GM21526 (cell line): ENCODE measurements around the gene CCDC141.
"Not testable (repeated sequence)": the region's sequence is repeated elsewhere in the genome, so short reads cannot be mapped to it uniquely, and the experiment has no call there.

Experiments used
- ATAC-seq: cut with Tn5 transposase; IDR thresholded peaks from one replicate; pipeline ENCODE4 v1.9.1; 2021; ENCODE audit warnings: moderate library complexity; ENCODE audit not compliant: unreplicated experiment, low FRiP score

CCDC141 gene, protein sequence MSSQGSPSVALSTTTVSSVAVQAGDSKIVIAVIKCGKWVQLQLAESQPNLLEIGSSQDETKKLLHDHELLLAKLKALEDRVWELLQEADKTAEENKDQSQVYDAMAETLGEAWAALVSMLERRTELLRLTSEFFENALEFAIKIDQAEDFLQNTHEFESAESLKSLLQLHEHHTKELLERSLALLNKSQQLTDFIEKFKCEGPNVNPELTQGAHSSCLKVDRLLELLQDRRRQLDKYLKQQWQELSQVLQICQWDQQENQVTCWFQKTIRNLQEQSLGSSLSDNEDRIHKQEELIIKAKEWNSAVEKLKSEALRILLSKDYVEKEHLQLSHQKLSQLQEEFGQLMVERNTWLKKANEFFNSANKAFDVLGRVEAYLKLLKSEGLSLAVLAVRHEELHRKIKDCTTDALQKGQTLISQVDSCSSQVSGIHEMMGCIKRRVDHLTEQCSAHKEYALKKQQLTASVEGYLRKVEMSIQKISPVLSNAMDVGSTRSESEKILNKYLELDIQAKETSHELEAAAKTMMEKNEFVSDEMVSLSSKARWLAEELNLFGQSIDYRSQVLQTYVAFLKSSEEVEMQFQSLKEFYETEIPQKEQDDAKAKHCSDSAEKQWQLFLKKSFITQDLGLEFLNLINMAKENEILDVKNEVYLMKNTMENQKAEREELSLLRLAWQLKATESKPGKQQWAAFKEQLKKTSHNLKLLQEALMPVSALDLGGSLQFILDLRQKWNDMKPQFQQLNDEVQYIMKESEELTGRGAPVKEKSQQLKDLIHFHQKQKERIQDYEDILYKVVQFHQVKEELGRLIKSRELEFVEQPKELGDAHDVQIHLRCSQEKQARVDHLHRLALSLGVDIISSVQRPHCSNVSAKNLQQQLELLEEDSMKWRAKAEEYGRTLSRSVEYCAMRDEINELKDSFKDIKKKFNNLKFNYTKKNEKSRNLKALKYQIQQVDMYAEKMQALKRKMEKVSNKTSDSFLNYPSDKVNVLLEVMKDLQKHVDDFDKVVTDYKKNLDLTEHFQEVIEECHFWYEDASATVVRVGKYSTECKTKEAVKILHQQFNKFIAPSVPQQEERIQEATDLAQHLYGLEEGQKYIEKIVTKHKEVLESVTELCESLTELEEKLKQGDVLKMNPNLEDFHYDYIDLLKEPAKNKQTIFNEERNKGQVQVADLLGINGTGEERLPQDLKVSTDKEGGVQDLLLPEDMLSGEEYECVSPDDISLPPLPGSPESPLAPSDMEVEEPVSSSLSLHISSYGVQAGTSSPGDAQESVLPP (N-terminal part only)

DNA sequence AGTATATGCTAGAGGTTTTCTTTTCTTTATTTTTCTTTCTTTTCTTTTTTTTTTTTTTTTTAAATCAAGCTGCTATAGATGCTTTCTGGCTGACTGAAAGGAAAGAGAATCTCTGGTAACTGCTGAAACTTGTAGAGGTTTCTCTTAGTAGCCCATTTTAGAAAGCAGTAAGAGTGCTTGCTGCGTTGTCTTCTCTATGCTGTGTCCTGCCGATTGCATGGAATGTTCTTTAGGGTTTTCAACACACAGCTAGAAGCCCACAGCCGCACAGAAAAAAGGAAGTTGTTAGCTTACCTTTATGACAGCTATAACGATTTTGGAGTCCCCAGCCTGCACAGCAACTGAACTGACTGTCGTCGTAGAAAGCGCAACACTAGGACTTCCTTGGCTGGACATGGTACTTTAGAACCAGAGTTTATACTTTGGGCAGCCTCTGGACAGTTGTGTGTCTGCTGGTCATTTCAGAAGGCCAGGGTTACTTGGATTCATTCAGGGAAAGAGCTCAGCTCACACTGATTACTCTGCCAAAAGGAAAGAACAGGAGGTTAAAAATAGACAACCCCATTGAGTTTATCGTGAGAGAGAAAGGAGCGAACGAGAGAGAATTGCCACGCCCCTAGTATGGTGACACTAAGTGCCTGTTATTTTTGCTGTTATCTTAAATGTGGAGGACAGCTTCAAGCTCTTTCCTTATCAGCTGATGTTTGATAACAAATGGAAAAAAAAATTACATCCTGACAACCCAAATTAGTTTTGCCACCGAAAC is at the start of gene CCDC141:
CCDC141 (minus strand) TSS at position 592 of the 766 bp plus-strand sequence; CDS start at position 396, 196 bp downstream.
- peak; percentile 79 for ATAC-seq

DNA sequence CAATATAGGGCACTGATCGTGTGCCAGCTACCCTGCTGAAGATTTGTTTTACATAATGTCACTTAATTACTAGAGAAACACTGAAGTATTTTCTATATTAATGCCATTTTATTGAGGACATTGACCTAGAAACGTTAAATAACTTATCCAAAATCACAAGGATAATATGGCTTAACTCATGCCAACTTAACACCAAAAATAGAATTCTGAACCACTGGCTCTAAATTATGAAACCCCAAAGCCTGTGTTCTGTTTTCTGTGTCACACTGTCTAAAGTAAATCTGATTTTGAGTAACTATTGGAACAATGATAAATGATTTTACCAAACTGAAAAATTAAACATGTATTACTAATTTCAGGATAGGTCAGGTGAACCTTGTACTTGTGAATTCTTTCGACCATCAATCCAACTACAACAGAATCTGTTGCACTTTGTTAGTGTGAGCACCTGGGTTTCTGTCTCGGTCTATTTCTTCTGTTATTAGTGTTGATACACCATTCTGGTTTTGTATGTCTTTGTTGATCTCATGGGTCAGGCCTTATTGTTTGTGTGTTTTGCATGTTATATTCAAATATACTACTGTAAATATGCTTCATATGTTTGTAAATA is 48.2 kb upstream of the CCDC141 start:
- peak; percentile 37 for ATAC-seq

DNA sequence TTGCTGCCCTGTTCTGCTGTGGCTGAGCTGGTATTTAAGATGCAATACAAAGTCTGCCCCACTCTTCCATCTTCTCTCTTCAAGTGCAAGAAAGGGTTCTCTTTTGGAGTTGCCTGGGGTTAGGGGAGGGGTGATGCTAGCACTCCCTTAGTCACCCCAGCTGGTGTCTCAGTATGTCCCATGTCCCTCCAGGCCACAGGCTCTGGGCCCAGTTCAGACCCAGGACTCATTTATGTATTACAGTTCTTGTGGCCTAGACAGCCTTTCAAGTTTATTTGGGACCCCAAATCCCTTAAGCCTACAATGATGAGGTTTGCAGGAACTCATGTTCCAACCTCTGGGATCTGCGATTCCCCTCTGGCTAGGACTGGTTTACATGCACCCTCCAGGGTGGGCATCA is 47.2 kb upstream of the CCDC141 start:
- ATAC-seq, result no peak

DNA sequence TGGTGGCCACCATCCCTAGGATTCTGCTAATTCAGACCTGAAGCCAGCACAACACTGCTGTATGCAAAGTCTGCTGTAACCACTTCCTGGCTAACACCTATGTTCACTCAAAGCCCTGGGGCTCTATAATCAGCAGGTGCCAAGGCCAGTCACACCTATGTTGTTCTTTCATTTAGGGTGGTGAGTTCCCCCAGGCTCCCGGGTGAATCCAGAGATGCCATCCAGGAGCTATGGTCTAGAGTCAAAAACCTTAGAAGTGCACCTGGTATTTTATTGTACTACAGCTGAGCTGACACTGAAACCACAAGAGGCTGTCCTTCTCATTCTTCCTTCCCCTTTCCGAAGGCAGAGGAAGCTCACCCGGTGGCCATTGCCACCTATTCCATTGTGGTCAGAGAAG is 46.2 kb upstream of the CCDC141 start:
- ATAC-seq, result peak; percentile 98

DNA sequence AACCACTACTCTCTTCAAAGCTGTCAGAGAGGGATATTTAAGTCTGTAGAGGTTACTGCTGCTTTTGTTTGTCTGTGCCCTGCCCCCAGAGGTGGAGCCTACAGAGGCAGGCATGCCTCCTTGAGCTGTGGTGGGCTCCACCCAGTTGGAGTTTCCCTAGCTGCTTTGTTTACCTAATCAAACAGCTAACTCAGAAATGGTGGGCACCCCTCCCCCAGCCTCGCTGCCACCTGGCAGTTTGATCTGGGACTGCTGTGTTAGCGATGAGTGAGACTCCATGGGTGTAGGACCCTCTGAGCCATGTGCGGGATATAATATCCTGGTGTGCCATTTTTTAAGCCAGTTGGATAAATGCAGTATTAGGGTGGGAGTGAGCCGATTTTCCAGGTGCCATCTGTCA is 43.0 kb upstream of the CCDC141 start:
- ATAC-seq, result not testable (repeated sequence)

DNA sequence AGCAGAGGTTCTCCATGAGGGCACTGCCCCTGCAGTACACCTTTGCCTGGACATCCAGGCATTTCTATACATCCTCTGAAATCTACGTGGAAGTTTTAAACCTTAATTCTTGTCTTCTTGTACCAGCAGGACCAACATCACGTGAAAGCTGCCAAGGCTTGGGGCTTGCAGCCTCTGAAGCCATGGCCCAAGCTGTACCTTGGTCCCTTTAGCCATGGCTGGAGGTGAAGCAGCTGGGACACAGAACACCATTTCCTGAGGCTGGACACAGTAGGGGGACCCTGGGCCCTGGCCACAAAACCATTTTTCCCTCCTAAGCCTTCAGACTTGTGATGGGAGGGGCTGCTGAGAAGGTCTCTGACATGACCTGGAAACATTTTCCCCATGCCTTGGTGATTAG is 32.8 kb upstream of the CCDC141 start:
- no peak for ATAC-seq

DNA sequence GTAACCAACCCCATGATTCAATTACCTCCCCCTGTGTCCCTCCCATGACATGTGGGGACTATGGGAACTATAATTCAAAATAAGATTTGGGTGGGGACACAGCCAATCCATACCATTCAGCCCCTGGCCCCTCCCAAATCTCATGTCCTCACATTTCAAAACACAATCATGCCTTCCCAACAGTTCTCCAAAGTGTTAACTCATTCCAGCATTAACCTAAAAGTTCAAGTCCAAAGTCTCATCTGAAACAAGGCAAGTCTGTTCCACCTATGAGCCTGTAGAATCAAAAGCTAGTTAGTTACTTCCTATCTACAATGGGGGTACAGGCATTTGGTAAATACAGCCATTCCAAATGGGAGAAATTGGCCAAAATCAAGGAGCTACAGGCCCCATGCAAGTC is 32.0 kb upstream of the CCDC141 start:
- ATAC-seq, result no peak

DNA sequence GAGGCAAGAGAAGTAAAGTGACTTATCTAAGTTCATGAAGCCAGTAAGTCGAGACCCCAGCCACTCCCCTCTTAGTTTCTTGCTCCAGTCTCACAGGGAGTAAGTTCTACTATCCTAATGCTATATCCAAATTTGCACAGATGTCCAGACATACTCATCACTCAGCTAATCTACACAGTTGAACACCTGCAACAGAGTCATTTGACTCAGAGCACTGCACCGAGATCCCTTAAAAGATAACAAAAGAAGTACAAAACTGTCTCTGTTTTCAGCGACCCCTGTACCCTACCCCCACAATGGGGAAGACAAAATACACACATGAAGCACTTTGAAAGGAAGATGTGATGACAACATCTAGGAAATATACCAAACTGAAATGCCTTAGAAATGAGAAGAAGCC is 22.6 kb upstream of the CCDC141 start:
- ATAC-seq, result no peak

DNA sequence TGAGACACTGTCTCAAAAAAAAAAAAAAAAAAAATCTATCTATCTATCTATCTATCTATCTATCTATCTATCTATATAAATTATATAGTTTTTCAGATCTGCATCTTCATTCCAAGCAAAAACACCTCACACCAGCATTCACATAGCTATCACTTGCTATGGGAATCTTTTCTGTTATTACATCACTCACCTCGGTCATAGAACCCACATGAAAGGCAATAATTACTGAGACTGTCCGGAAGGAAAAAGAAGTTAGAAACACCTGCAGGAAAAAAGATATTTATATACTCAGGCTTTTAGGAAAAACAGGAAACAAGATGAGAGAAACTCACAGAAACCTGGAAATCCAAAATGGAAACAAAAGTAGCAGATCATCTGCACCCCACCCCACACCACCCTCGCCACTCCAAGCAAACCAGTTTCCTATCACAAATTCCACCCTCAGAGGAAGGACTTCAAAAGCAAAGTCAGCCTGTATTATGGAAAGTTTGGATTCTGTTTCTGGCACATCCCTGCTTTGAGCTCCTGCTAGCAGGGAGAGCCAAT is 21.9 kb upstream of the CCDC141 start:
- no peak for ATAC-seq

DNA sequence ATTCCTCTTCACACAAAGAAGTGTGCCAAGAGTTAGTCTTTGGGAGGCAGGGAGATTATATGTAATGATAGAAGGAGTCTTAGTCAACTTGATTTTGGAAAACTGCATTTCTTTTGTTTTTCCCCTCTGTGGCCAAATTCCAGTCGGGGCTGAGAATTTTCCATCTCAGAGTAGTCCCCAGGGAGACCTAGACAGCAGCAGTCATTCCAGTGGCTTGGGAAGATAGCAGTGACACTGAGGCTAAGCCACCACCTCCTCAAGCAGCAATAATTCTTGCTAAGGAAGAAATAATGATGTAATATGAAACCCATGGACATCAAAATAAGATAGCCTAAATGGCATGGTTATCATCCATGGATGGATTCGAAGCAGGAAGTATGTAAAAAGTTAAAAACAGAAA is 21.0 kb upstream of the CCDC141 start:
- no peak for ATAC-seq

DNA sequence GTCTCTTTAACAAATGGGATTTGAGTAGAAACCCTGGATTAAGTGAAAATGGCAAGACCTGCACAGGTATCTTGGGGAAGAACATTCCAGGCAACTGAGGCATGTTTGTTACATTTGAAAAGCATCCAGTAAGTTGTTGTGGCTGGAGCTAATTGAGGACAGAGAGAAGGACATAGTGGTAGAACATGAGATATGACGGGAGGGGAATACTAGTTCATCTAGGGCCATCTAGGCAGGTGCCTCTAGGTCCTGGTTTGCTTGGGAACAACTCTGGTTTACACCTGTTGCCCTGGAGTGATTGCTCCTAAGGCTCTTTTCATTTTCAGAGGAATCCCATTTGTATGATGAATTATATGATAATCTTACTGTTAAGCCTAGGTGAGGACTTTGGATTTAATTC is 19.7 kb upstream of the CCDC141 start:
- no peak for ATAC-seq

DNA sequence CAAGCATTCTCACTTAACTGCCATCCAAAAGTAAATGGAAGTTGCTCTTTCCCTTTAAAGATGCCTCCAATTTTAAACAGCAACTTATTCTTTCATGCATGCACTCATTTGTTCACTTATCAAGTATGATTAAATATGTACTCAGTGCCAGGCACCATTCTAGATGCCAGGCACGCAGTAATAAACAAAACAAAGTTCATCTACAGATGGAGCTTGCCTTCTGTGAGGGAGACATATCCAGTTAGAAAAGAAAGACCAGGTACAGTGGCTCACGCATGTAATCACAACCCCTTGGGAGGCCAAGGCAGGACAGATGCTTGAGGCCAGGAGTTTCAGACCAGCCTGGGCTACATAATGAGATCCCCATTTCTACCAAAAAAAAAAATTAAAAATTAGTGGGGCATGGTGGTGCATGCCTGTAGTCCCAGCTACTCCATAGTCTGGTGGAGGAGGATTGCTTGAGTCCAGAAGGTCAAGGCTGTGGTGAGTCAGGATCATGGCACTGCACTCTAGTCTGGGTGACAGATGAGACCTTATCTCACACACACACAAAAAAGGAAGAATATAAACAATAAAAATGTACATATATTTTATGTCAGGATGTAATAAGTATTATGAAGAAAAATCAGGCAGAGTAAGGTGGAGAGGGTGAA is 19.2 kb upstream of the CCDC141 start:
- no peak for ATAC-seq

DNA sequence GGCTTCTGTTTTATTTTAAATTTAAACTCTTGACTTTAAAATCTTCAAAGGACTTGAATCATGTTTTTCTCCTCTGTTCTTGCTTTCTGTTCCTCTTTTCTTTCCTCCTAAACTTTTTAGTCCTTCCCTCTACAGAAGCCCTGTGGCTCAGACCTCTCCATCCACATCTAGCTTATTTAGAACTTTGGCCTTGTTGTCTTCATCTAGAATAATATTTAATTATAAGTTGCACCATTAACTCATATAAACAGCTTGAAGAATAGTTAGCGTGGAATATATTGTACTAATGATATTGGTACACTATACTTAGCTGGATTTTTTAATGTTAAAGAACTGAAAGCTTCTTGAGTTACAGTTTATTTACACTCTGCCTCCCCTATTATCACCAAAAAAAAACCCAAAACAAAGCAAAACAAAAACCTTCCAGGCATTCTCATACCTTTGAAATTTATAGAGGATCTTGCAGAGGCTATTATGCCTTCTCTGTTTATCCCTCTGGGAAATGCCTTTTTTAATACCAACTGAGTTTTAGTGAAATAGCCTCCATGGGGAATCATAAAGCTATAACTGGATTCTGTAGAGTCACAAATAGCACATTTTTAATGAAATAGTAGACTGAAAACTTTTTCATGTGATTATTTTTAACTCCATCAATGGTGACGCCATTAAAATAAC is 9.2 kb upstream of the CCDC141 start:
- peak; percentile 84 for ATAC-seq

DNA sequence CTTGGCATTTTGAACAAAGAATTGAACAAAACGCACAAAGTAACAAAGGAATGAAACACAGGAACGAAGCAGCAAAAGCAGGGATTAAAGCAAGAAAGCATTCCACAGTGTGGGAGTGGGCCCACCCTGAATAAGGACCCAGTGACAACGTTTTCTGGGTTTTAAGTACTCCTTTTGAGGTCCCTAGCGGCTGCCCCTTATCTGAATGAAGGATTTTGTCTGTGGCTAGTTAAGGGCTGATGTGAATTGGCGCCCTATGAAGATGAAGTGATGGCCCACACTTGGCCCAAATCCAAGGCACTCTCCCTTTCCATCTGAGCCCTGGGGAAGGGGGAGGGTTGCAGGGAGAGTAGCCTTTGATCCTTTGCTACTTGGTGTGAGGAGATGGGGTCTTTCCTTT is 7.8 kb upstream of the CCDC141 start:
- no peak for ATAC-seq

DNA sequence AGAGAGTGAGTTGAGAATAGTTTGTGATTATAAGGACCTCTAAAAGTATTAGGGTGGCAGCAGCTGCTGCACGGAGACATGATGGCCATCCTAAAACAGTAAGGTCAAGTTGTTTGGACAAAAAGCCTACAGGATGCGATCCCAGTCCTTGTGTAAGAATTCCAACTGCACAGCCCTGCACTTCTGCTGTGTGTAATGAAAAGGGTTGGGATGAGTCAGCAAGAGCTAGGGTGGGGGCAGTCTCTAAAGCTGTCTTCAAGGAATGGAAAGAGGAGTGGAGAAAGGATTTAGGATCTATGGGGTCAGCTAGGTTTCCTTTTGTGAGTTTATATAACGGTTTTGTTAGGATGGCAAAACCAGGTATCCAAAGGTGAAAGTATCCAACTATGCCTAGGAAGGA is 3.6 kb upstream of the CCDC141 start:
- not testable (repeated sequence) for ATAC-seq

DNA sequence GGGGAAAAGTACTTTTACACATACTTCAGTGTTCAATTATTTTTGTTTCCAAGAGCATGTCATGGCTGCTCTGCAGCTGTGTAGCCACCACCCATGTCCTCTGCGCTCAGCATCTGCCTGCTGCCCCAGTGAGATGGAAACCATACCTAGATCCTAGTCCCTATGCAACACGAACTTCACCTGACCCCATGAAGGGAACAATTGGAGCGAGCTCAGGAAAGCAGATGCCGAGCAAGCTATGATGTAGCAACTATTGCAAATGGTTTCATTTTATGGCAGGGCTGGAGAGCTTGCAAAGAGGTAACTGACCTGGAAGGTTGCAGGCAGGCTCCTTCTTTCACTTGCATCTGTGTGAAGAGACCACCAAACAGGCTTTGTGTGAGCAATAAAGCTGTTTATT is 1.3 kb upstream of the CCDC141 start:
- ATAC-seq, result no peak

DNA sequence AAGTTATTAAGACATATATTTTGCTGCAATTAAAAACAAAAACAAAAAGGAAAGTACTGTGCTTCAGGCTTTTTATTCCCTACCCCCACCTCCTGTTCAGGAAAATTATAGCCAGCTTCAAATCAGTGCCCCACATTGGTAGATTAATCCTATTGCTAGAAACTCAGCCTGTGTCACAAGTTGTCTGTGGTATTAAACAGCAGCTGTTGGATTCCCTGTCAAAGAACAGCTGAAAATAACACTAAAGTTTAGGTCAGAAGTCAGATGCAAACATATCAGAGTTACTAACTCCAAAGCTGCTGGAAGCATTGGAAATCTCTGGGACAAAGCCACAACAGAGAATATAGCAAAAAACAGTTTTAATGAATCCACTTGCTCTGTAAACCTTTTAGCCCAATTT is 818 bp upstream of the CCDC141 start:
- ATAC-seq, result no peak

DNA sequence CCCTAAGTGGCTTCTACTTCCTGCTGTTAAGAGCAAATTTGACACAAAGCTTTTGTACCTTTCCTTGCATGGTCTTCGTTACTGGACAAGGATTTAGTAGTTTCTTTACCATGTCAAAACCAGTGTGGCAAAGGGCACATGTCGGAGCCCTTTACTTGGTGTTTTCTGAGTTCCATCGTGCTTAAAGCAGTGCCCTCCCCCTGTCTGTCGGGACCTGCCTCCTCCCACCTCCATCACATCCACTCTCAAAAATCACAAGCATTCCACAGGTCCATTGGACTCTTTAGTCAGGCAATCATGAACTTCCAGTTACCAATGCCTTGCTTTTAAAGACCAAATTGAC is 763 bp downstream of the CCDC141 start:
- ATAC-seq, result peak; percentile 46
